GM18517 (cell line): ENCODE data around the gene RRAGD.

ENCODE experiments used
- ATAC-seq: cut with Tn5 transposase; IDR thresholded peaks from one replicate; pipeline ENCODE4 v1.9.1; 2021; ENCODE audit warnings: mild to moderate bottlenecking, moderate library complexity; ENCODE audit not compliant: unreplicated experiment

Gene RRAGD

GRCh38 chr6:89347825-89348224, 64.2 kb downstream of the RRAGD start:
- no peak for ATAC-seq

- ATAC-seq: no peak
Measured at GRCh38 chr6:89346433-89346832, 65.6 kb downstream of the RRAGD start.

GRCh38 chr6:89339565-89339964, 72.5 kb downstream of the RRAGD start:
- no peak for ATAC-seq

GRCh38 chr6:89335164-89335563, 76.9 kb downstream of the RRAGD start:
- no peak for ATAC-seq

- ATAC-seq: no peak
Measured at GRCh38 chr6:89330910-89331309, 81.2 kb downstream of the RRAGD start.

- ATAC-seq: no peak
Measured at GRCh38 chr6:89328976-89329375, 83.1 kb downstream of the RRAGD start.

GRCh38 chr6:89324304-89324703, 87.8 kb downstream of the RRAGD start:
- ATAC-seq: no peak

GRCh38 chr6:89323511-89323971, 88.5 kb downstream of the RRAGD start:
- no peak for ATAC-seq

GRCh38 chr6:89321131-89321970, 90.7 kb downstream of the RRAGD start:
- no peak for ATAC-seq

- no peak for ATAC-seq
Measured at GRCh38 chr6:89320012-89320559, 92.0 kb downstream of the RRAGD start.

GRCh38 chr6:89317067-89317466, 95.0 kb downstream of the RRAGD start:
- ATAC-seq: no peak

- ATAC-seq: no peak
Measured at GRCh38 chr6:89315249-89315885, 96.7 kb downstream of the RRAGD start, which contains the start of gene GABRR2. TSS of gene GABRR2 (minus strand) at chr6:89315299. CDS start at chr6:89315165, 134 bp downstream.

GRCh38 chr6:89314692-89315091, 97.4 kb downstream of the RRAGD start:
- ATAC-seq: no peak
